ENCODE data around the gene KNOP1. TPM values are rescaled to one million over a fixed set of nuclear protein-coding genes. Genes with fewer than 3 reads are reported as not detected.

Gene KNOP1
- total and polyA plus RNA-seq, 10 donors = 7.1 to 13.7 (median 9.9) TPM

DNA sequence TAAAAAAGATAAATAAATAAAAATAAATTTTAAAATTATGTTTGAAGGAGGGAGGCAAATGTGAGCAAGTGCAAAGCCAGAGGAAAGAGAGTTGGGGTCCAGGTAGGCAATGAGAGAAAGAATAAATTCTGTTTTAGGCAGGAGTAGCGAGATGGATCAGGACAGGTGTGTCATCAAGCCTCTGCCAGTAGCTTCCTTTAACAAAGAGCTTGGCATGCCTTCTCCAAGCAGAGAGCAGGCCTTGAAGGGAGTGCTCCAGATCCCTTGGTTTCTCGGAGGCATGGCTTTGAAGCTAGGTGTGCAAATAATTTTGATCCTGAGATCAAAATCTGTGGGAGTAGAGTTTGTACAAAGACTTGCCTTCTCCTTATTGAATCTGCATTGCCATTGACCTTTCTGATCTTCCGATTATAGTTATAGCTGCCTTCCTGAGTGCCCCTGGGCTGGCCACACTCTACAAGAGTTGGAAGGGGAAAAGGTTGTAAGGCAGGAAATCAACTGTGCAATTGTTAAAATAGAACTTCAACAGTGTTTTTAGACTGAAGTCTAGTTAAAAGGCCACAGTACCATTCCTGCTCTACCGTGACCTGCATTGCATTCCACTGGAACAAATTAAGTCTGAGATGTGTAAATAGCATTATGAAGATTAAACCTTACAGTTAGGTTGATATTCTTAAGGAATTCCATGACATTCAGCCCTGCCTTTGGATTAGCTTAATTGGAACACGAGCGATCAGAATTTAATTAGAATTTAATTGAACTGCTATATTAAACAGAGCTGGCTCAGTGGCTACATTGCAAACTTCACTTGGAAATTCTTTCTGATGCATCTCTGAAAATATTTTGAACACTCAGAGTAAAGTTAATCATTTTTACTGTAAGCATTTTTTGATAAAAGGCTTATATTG lies 33.7 kb upstream of the KNOP1 start:
- H3K27me3 ChIP-seq (replicated peaks in 1 of 7) = no peaks in the 10 kb centered on the region
- H3K4me1 ChIP-seq = no peaks in the 10 kb centered on the region
- H3K36me3 ChIP-seq = no peaks in the 10 kb centered on the region
- DNase-seq = no peak
- H3K4me3 ChIP-seq = no peak overlapping the region
- no peak overlapping the region for H3K27ac ChIP-seq
- H3K9me3 ChIP-seq = no peaks in the 10 kb centered on the region
- WGBS, 5 donors = 78 to 87% (median 85%) methylated on average over 6 of the region's 6 CpGs
- TF ChIP-seq, protein P1, sequence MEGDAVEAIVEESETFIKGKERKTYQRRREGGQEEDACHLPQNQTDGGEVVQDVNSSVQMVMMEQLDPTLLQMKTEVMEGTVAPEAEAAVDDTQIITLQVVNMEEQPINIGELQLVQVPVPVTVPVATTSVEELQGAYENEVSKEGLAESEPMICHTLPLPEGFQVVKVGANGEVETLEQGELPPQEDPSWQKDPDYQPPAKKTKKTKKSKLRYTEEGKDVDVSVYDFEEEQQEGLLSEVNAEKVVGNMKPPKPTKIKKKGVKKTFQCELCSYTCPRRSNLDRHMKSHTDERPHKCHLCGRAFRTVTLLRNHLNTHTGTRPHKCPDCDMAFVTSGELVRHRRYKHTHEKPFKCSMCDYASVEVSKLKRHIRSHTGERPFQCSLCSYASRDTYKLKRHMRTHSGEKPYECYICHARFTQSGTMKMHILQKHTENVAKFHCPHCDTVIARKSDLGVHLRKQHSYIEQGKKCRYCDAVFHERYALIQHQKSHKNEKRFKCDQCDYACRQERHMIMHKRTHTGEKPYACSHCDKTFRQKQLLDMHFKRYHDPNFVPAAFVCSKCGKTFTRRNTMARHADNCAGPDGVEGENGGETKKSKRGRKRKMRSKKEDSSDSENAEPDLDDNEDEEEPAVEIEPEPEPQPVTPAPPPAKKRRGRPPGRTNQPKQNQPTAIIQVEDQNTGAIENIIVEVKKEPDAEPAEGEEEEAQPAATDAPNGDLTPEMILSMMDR (IDR thresholded peaks at IDR 0.05 in 8 of 11, conservative IDR thresholded peaks at IDR 0.05 in 3 of 11) = no peak
- TF ChIP-seq POLR2AphosphoS5 (IDR thresholded peaks at IDR 0.05) = no peak
- TF ChIP-seq POLR2A (IDR thresholded peaks at IDR 0.05) = no peak
- intact Hi-C loops (cut with DNase I; ENCODE audit: low total_unique reads) = no loop called here

DNA sequence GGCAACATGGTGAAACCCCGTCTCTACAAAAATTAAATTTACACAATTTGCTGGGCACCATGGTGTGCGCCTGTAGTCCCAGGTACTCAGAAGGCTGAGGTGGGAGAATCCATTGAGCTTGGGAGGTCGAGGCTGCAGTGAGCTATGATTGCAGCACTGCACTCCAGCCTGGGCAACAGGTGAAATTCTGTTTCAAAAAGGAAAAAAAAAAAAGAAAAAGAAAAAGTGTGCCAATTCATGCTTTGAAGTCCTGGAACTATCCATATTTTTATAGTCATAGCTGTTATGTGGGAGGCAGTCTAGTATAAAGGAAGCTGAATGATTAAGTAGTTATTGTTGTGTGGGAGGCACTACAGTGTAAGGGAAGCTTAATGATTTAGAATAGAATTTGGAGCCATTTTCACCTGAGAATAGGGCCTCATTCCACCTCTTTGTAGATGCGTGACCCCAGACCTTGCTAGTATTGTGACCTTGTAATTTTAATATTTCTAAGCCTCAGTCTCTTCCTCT lies 31.6 kb upstream of the KNOP1 start:
- WGBS, 5 donors = 86 to 92% (median 90%) methylated on average over 4 of the region's 4 CpGs
- Histone ChIP-seq H3K27ac (no peak overlapping the region), H3K36me3 (no peaks in the 10 kb centered on the region), H3K4me1 (no peaks in the 10 kb centered on the region), H3K4me3 (no peak overlapping the region), H3K27me3 (replicated peaks in 1 of 7) (no peaks in the 10 kb centered on the region), H3K9me3 (no peaks in the 10 kb centered on the region)
- DNase-seq = no peak
- no peak for TF ChIP-seq POLR2AphosphoS5 (IDR thresholded peaks at IDR 0.05)
- TF ChIP-seq, protein P1 (IDR thresholded peaks at IDR 0.05 in 8 of 11, conservative IDR thresholded peaks at IDR 0.05 in 3 of 11) = no peak
- no peak for TF ChIP-seq POLR2A (IDR thresholded peaks at IDR 0.05)
- intact Hi-C loops (cut with DNase I; ENCODE audit: low total_unique reads) = no loop called here

- no peak overlapping the region for H3K4me3 ChIP-seq
- intact Hi-C loops (cut with DNase I; ENCODE audit: low total_unique reads) = no loop called here
- WGBS, 5 donors = 65 to 78% (median 72%) methylated on average over 2 of the region's 2 CpGs
- DNase-seq = no peak
- H3K9me3 ChIP-seq = no peaks in the 10 kb centered on the region
- no peaks in the 10 kb centered on the region for H3K4me1 ChIP-seq
- H3K27ac ChIP-seq = no peak overlapping the region
- no peaks in the 10 kb centered on the region for H3K36me3 ChIP-seq
- H3K27me3 ChIP-seq (replicated peaks in 1 of 7) = no peaks in the 10 kb centered on the region
- no peak for TF ChIP-seq POLR2AphosphoS5 (IDR thresholded peaks at IDR 0.05)
Observed at GRCh38 chr16:19748389-19749168, 30.6 kb upstream of the KNOP1 start.

GRCh38 chr16:19746561-19746960 lies 28.5 kb upstream of the KNOP1 start:
- intact Hi-C loops (cut with DNase I; ENCODE audit: low total_unique reads) = no loop called here
- Histone ChIP-seq H3K27me3 (replicated peaks in 1 of 7) (no peaks in the 10 kb centered on the region), H3K4me1 (no peaks in the 10 kb centered on the region), H3K27ac (no peak overlapping the region), H3K36me3 (no peaks in the 10 kb centered on the region), H3K9me3 (no peaks in the 10 kb centered on the region), H3K4me3 (no peak overlapping the region)
- DNase-seq = no peak
- TF ChIP-seq POLR2A (IDR thresholded peaks at IDR 0.05) = no peak
- no peak for TF ChIP-seq POLR2AphosphoS5 (IDR thresholded peaks at IDR 0.05)
- TF ChIP-seq, protein P1 (IDR thresholded peaks at IDR 0.05 in 8 of 11, conservative IDR thresholded peaks at IDR 0.05 in 3 of 11) = no peak
- WGBS, 5 donors = 16 to 35% (median 31%) methylated on average over 4 of the region's 4 CpGs
